IPS-11a (cell line): ENCODE measurements around the gene SRSF1.
A peak's percentile ranks its signal among the peaks of the same experiment; 100 is the strongest.
"Not testable (repeated sequence)": the region's sequence is repeated elsewhere in the genome, so short reads cannot be mapped to it uniquely, and the experiment has no call there.

Source experiments
- H3K4me3 ChIP-seq: one replicate; pipeline ENCODE4 v1.5.1; 2013; ENCODE audit warnings: low read depth, low read length, control low read depth

The SRSF1 gene

GRCh38 chr17:58006924-58007780 lies at the start of gene SRSF1:
TSS of gene SRSF1 (minus strand) at chr17:58007246. CDS start at chr17:58007137, 109 bp downstream.
- H3K4me3 ChIP-seq = peak within 1 kb of the TSS; percentile 100

- H3K4me3 ChIP-seq = no peak overlapping the region
Observed at GRCh38 chr17:58056476-58056875, 49.4 kb upstream of the SRSF1 start.

- no peak overlapping the region for H3K4me3 ChIP-seq
Observed at GRCh38 chr17:58054641-58055040, 47.6 kb upstream of the SRSF1 start.

GRCh38 chr17:58052945-58053715 lies 46.1 kb upstream of the SRSF1 start:
- no peak overlapping the region for H3K4me3 ChIP-seq

GRCh38 chr17:58052407-58052806 lies 45.4 kb upstream of the SRSF1 start:
- H3K4me3 ChIP-seq = no peak overlapping the region

GRCh38 chr17:58051468-58051867 lies 44.4 kb upstream of the SRSF1 start:
- H3K4me3 ChIP-seq = no peak overlapping the region

GRCh38 chr17:58050966-58051365 lies 43.9 kb upstream of the SRSF1 start:
- no peak overlapping the region for H3K4me3 ChIP-seq

- H3K4me3 ChIP-seq = no peak overlapping the region
Observed at GRCh38 chr17:58049533-58049932, 42.5 kb upstream of the SRSF1 start.

GRCh38 chr17:58047376-58048150 lies 40.5 kb upstream of the SRSF1 start:
- no peak overlapping the region for H3K4me3 ChIP-seq

GRCh38 chr17:58046239-58047094 lies 39.4 kb upstream of the SRSF1 start:
- H3K4me3 ChIP-seq = no peak overlapping the region

- not testable (repeated sequence) for H3K4me3 ChIP-seq
Observed at GRCh38 chr17:58044256-58044655, 37.2 kb upstream of the SRSF1 start.

- H3K4me3 ChIP-seq = no peak overlapping the region
Observed at GRCh38 chr17:58043221-58044181, 36.5 kb upstream of the SRSF1 start.

GRCh38 chr17:58041161-58041560 lies 34.1 kb upstream of the SRSF1 start:
- H3K4me3 ChIP-seq = no peak overlapping the region

GRCh38 chr17:58040386-58040785 lies 33.3 kb upstream of the SRSF1 start:
- no peak overlapping the region for H3K4me3 ChIP-seq

GRCh38 chr17:58039975-58040374 lies 32.9 kb upstream of the SRSF1 start:
- no peak overlapping the region for H3K4me3 ChIP-seq

GRCh38 chr17:58032691-58033415 lies 25.8 kb upstream of the SRSF1 start:
- H3K4me3 ChIP-seq = no peak overlapping the region

GRCh38 chr17:58028578-58028977 lies 21.5 kb upstream of the SRSF1 start:
- H3K4me3 ChIP-seq = no peak overlapping the region

- no peak overlapping the region for H3K4me3 ChIP-seq
Observed at GRCh38 chr17:58020401-58020800, 13.4 kb upstream of the SRSF1 start.

- H3K4me3 ChIP-seq = no peak overlapping the region
Observed at GRCh38 chr17:58019521-58019920, 12.5 kb upstream of the SRSF1 start.
